Keratinocyte (primary cell): ENCODE data around the gene MYT1.

Source experiments
- EZH2 ChIP-seq: IDR thresholded peaks from one replicate; pipeline ENCODE4 v1.6.1; 2012; ENCODE audit warnings: inconsistent platforms, mild to moderate bottlenecking, low read length, moderate library complexity
- TF ChIP-seq, protein P1 (sequence below), 3 experiments: IDR thresholded peaks in 1 of 3; conservative IDR thresholded peaks in 1 of 3; optimal IDR thresholded peaks in 1 of 3; 2 replicates in 2 of 3; 3 replicates in 1 of 3; pipeline versions ENCODE3 to v1.5.1; 2011; ENCODE audit warnings: low read length in 3 of 3, mild to moderate bottlenecking in 3 of 3, moderate library complexity in 2 of 3, control low read depth in 1 of 3, inconsistent platforms in 1 of 3; ENCODE audit not compliant: insufficient read depth in 2 of 3; ENCODE audit errors: extremely low read depth in 1 of 3

DNA sequence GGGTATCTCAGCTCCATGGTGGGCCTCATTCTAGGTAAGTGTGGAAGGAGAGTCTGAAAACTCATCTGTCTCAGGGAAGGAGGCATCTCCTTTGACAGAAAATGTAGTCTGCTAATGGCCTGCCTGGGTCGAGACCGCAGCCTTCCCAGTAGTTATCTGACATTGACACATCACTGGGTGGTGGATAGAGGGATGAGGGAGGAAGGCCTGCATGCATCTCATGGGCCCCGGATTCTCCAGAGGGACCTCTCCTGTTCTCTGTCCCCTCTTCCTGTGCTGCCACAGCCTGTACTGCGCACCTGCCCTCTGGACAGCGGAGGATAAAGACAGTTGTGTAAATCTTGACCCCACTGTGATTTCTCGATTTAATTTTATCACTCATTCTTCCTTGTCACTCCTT, 96.0 kb downstream of the MYT1 start:
- no peak for TF ChIP-seq EZH2
- TF ChIP-seq, protein P1, sequence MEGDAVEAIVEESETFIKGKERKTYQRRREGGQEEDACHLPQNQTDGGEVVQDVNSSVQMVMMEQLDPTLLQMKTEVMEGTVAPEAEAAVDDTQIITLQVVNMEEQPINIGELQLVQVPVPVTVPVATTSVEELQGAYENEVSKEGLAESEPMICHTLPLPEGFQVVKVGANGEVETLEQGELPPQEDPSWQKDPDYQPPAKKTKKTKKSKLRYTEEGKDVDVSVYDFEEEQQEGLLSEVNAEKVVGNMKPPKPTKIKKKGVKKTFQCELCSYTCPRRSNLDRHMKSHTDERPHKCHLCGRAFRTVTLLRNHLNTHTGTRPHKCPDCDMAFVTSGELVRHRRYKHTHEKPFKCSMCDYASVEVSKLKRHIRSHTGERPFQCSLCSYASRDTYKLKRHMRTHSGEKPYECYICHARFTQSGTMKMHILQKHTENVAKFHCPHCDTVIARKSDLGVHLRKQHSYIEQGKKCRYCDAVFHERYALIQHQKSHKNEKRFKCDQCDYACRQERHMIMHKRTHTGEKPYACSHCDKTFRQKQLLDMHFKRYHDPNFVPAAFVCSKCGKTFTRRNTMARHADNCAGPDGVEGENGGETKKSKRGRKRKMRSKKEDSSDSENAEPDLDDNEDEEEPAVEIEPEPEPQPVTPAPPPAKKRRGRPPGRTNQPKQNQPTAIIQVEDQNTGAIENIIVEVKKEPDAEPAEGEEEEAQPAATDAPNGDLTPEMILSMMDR (optimal IDR thresholded peaks at IDR 0.05 in 1 of 3, IDR thresholded peaks at IDR 0.05 in 1 of 3, conservative IDR thresholded peaks at IDR 0.05 in 1 of 3; ENCODE audit: extremely low read depth in 1 of 3, insufficient read depth in 2 of 3, low read length in 3 of 3) = no peak
